ENCODE data around the gene ATIC. TPM values are rescaled to one million over a fixed set of nuclear protein-coding genes. Genes with fewer than 3 reads are reported as not detected.

The ATIC gene
- total RNA-seq, 1 experiment from 2014 or later: 173 TPM

GRCh38 chr2:215364157-215365155 is 52.6 kb downstream of the ATIC start:
- Histone ChIP-seq H3K36me3 (ENCODE audit: control insufficient read depth in 1 of 2, insufficient read depth in 2 of 2, low read length in 2 of 2) (peaks cover 0 to 11% of the 10 kb centered on the region in 2 experiments; a peak in 2 of 4 replicates), H2AFZ (ENCODE audit: low read depth, low read length, poor library complexity, severe bottlenecking) (no peak overlapping the region), H3K79me2 (ENCODE audit: insufficient read depth, low read length) (no peaks in the 10 kb centered on the region), H3K4me2 (ENCODE audit: low read length) (no peak overlapping the region), H3K4me1 (ENCODE audit: control insufficient read depth in 1 of 2, insufficient read depth in 2 of 2, low read length in 2 of 2) (no peaks in the 10 kb centered on the region), H3K9me2 (ENCODE audit: insufficient read depth) (no peaks in the 10 kb centered on the region), H3K9me3 (ENCODE audit: control insufficient read depth in 1 of 2, insufficient read depth in 1 of 2, low read depth in 1 of 2, low read length in 2 of 2) (no peaks in the 10 kb centered on the region), H4K20me1 (ENCODE audit: insufficient read depth) (no peaks in the 10 kb centered on the region), H3K27me3 (ENCODE audit: insufficient read depth, low read length) (no peaks in the 10 kb centered on the region), H3K4me3 (replicated peaks in 1 of 2; ENCODE audit: low read depth in 1 of 2, low read length in 2 of 2) (no peak overlapping the region), H3K9ac (ENCODE audit: low read length) (no peak overlapping the region), H3K27ac (ENCODE audit: low read depth, low read length) (no peak overlapping the region)
- TF ChIP-seq FOSL1 (IDR thresholded peaks at IDR 0.05; ENCODE audit: low read depth) (no peak), ZFX (IDR thresholded peaks at IDR 0.05) (no peak), TCF7L2 (IDR thresholded peaks at IDR 0.05; ENCODE audit: borderline replicate concordance, extremely low read depth, insufficient read depth, insufficient read length) (no peak), ATF3 (IDR thresholded peaks at IDR 0.05) (no peak), ZNF274 (IDR thresholded peaks at IDR 0.05; ENCODE audit: low read depth, low read length) (no peak), EZH2 (IDR thresholded peaks at IDR 0.05) (no peak), MAX (IDR thresholded peaks at IDR 0.05) (no peak), POLR2AphosphoS5 (IDR thresholded peaks at IDR 0.05; ENCODE audit: low read depth, low read length) (no peak), CEBPB (IDR thresholded peaks at IDR 0.05; ENCODE audit: low read depth) (no peak), SIN3A (IDR thresholded peaks at IDR 0.05; ENCODE audit: low read depth) (no peak), EZH2phosphoT487 (IDR thresholded peaks at IDR 0.05; ENCODE audit: borderline replicate concordance) (no peak), REST (IDR thresholded peaks at IDR 0.05; ENCODE audit: low read depth) (no peak), ZBTB33 (IDR thresholded peaks at IDR 0.05; ENCODE audit: extremely low read depth, insufficient replicate concordance, low read length) (no peak), RAD21 (IDR thresholded peaks at IDR 0.05; ENCODE audit: low read depth) (no peak), SP1 (IDR thresholded peaks at IDR 0.05; ENCODE audit: low read depth) (no peak), POLR2A (IDR thresholded peaks at IDR 0.05; ENCODE audit: borderline replicate concordance, extremely low read depth, insufficient read depth, insufficient read length) (no peak), SRF (IDR thresholded peaks at IDR 0.05; ENCODE audit: low read depth) (no peak), YY1 (IDR thresholded peaks at IDR 0.05; ENCODE audit: extremely low read depth, insufficient replicate concordance, low read depth, low read length) (no peak), ELF1 (IDR thresholded peaks at IDR 0.05; ENCODE audit: borderline replicate concordance, low read depth) (no peak), EGR1 (IDR thresholded peaks at IDR 0.05; ENCODE audit: low read depth) (no peak)
- DNase-seq (ENCODE audit: low read depth, low spot score) (no peak), ATAC-seq (no peak)
- intact Hi-C loops (cut with micrococcal nuclease): no loop called here
- ChIA-PET POLR2A (no interaction called here), CTCF (no interaction called here), RAD21 (ENCODE audit: low non-redundant PET in 1 of 2, low total read pairs in 2 of 2, uncharacterized antibody in 2 of 2, unreplicated experiment in 2 of 2) (no interaction called here)
- BruUV-seq (replicated peaks): no TSS peak

All from HCT116 (cell line).